ENCODE measurements around the gene INPP5J. TPM values are rescaled to one million over a fixed set of nuclear protein-coding genes. Genes with fewer than 3 reads are reported as not detected.
A peak's percentile ranks its signal among the peaks of the same experiment; 100 is the strongest.
"Not testable (repeated sequence)": the region's sequence is repeated elsewhere in the genome, so short reads cannot be mapped to it uniquely, and the experiment has no call there.

Gene INPP5J
- total RNA-seq, 1 donor from 2014 or later = 4.6 TPM

DNA sequence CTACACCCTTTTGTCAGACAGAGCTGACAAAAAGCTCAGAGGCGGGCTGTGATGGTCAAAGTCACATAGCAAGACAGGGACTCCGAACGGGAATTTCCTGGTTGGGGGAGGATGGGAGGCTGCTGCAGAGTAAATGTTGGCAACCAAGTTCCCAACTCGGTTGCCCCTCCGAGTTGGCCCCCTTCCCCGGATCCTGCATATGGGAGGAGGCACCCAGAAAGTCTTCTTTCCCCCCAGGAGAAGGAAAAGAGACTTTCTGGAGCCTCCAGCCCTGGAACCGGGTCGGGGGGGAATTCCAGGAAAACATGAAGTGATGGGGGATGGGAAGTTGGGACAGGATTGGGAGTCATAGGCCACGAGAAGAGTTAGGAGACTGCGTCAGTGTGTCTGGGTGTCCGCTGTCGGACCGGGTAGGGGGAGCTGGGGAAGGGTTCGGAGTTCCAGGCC is 16.0 kb upstream of the INPP5J start:
- no peaks in the 10 kb centered on the region for H3K27me3 ChIP-seq (ENCODE audit: low read depth)
- H3K4me1 ChIP-seq = peaks cover 10% of the 10 kb centered on the region
- intact Hi-C loops (cut with DNase I) = no loop called here
- H3K36me3 ChIP-seq = peaks cover 8% of the 10 kb centered on the region
- peak overlapping the region; percentile 93 for H3K27ac ChIP-seq
- DNase-seq = no peak
- peak; percentile 31 to 41 for ATAC-seq
- TF ChIP-seq, protein P1, sequence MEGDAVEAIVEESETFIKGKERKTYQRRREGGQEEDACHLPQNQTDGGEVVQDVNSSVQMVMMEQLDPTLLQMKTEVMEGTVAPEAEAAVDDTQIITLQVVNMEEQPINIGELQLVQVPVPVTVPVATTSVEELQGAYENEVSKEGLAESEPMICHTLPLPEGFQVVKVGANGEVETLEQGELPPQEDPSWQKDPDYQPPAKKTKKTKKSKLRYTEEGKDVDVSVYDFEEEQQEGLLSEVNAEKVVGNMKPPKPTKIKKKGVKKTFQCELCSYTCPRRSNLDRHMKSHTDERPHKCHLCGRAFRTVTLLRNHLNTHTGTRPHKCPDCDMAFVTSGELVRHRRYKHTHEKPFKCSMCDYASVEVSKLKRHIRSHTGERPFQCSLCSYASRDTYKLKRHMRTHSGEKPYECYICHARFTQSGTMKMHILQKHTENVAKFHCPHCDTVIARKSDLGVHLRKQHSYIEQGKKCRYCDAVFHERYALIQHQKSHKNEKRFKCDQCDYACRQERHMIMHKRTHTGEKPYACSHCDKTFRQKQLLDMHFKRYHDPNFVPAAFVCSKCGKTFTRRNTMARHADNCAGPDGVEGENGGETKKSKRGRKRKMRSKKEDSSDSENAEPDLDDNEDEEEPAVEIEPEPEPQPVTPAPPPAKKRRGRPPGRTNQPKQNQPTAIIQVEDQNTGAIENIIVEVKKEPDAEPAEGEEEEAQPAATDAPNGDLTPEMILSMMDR (IDR thresholded peaks at IDR 0.05) = no peak
- peak overlapping the region; percentile 81 for H3K4me3 ChIP-seq
- no peaks in the 10 kb centered on the region for H3K9me3 ChIP-seq

DNA sequence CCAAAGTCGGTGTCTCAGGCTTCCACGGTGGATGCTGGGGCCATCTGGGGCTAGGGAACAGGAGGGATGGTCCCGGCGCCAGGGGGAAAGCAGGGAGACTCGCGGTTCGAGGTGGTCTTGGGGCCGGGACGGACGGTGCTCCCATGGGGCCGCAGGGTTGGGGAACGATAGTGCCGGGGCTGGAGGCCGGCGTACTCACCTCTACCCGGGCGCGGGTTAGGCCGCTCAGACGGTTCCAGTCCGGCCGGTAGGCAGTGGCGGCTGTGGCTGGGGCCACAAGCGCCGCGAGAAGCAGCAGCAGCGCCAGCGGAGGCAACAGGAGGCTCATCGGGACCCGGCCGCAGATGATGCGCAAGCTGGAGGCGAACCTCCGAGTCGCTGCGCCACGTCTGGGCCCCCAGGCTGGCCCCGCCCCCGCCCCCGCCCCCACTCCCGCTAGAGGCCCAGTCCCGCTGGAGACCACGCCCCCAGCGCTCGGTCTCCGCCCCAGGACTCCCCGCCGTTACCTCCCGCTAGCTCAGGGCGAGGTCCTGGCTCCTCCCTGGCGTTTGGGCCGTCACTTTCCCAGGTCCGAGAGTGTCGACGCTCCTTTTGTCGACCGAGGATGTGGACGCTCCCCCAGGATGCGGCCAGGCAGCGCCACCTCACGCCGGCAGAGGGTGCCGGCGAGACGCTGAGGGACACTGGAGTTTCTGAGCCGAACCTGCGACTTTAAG is 15.4 kb upstream of the INPP5J start, which contains the start of gene SELENOM:
SELENOM (minus strand) TSS at position 391 of the 716 bp plus-strand sequence; CDS start at position 328, 63 bp downstream.
- peaks cover 8% of the 10 kb centered on the region for H3K36me3 ChIP-seq
- H3K4me3 ChIP-seq = peak within 1 kb of the TSS; percentile 81
- DNase-seq = peak; percentile 98
- H3K27ac ChIP-seq = peak within 1 kb of the TSS; percentile 93
- peak; percentile 97 to 98 for ATAC-seq
- no peaks in the 10 kb centered on the region for H3K9me3 ChIP-seq
- peaks cover 10% of the 10 kb centered on the region for H3K4me1 ChIP-seq
- TF ChIP-seq, protein P1 (IDR thresholded peaks at IDR 0.05) = peak; percentile 85
- H3K27me3 ChIP-seq (ENCODE audit: low read depth) = no peaks in the 10 kb centered on the region
- intact Hi-C loops (cut with DNase I) = no loop called here

DNA sequence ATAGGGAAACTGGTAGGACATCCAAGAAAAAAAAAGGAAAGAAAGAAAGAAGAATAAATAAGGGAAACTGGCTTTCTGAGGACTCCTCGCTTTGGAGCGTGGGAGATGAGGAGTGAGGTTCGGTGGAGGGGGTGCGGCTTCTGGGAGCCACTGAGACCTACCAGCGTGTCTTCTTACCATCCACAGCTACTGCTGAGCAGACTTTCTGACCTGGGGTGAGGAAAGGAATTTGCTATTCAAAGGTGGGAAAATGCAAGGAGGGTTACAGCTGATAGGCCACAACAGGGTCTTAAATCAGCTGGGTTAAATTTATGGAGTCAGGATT is 14.9 kb upstream of the INPP5J start:
- Histone ChIP-seq H3K36me3 (peaks cover 8% of the 10 kb centered on the region), H3K4me3 (peak overlapping the region; percentile 81), H3K27me3 (ENCODE audit: low read depth) (no peaks in the 10 kb centered on the region), H3K4me1 (peaks cover 10% of the 10 kb centered on the region), H3K9me3 (no peaks in the 10 kb centered on the region), H3K27ac (peak overlapping the region; percentile 93)
- no peak for DNase-seq
- ATAC-seq = peak; percentile 1 to 20
- TF ChIP-seq, protein P1 (IDR thresholded peaks at IDR 0.05) = peak; percentile 8
- intact Hi-C loops (cut with DNase I) = no loop called here

DNA sequence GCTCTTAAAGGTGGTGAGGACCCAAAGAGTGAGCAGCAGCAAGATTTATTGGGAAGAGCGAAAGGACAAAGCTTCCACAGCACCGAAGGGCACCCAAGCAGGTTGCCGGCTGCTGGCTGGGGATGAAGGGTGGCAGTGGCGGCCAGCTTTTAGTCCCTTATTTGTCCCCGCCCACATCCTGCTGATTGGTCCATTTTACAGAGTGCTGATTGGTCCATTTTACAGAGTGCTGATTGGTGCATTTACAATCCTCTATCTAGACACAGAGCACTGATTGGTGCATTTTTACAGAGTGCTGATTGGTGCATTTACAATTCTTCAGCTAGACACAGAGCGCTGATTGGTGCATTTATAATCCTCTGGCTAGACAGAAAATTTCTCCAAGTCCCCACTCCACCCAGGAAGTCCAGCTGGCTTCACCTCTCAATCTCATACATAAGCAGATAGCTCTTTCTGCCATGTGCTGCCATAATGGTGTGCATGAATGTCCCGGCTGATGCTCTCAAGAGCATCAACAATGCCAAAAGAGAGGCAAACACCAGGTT is 10.1 kb upstream of the INPP5J start:
- intact Hi-C loops (cut with DNase I); H3K9me3 ChIP-seq; H3K27ac ChIP-seq; H3K4me3 ChIP-seq; H3K36me3 ChIP-seq; H3K27me3 ChIP-seq (ENCODE audit: low read depth); ATAC-seq; H3K4me1 ChIP-seq; DNase-seq: not testable (repeated sequence)

DNA sequence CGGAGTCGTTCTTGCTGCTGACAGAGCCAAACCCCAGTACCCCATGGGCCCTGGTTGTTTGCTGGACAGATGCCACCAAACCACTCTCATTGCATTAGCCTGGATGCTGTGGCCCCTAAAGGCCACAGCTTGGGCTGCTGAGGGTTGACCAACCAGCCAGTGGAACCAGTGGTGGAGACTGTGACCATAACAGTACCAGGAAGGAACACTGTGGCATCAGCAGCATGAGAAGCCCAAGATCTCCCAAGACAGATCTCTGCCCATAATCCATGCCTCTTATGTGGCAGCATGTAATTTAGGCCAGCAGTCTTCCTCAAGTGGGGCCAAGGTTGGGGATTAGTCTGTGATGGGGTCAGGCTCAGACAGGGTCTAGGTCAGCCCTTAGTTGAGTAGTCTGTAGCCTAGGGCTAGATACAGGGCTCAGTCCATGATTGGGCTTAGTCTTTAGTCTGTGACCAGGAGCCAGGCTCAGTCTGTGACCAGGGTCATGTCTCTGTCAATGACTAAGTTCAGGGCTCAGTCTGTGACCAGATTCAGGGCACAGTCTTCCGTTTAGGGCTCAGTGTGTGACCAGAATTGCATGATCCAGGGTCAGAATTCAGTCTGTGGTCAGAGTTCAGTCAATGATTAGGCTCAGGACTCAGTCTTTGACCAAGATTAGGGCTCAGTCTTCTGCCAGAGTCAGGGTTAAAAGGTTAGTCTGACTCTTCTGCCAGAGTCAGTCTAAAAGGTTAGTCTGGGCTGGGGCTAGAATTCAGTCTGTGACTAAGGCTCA is 4.5 kb upstream of the INPP5J start:
- Histone ChIP-seq H3K27ac (no peak overlapping the region), H3K4me3 (no peak overlapping the region), H3K4me1 (peaks cover 7% of the 10 kb centered on the region), H3K27me3 (ENCODE audit: low read depth) (no peaks in the 10 kb centered on the region), H3K9me3 (no peaks in the 10 kb centered on the region), H3K36me3 (no peaks in the 10 kb centered on the region)
- ATAC-seq (no peak), DNase-seq (no peak)
- TF ChIP-seq, protein P1 (IDR thresholded peaks at IDR 0.05) = no peak
- intact Hi-C loops (cut with DNase I) = no loop called here
